ENCODE measurements around the gene FAAP20.
"Not testable (repeated sequence)": the region's sequence is repeated elsewhere in the genome, so short reads cannot be mapped to it uniquely, and the experiment has no call there.

FAAP20 gene

DNA sequence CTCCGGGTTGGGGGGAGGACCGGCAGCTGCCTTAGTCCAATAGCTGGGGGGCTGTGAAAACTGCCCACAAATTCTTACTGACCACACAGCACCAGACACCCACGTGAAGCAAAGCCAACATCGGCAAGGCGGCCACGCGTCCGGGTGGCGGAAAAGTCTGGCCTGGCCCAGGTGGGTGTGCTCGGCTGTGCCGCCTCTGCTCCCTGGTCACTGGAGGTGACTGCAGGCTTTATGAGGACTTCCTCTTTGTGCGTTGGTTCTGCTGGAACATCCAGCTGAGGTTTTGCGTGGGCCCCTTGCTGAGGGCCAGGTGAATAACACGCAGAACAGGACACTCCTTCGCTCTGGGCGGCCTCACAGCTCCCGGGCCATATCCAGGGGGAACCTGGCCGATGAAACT lies 35.4 kb downstream of the FAAP20 start:
- no peak for DNase-seq (ENCODE audit: low spot score)

DNA sequence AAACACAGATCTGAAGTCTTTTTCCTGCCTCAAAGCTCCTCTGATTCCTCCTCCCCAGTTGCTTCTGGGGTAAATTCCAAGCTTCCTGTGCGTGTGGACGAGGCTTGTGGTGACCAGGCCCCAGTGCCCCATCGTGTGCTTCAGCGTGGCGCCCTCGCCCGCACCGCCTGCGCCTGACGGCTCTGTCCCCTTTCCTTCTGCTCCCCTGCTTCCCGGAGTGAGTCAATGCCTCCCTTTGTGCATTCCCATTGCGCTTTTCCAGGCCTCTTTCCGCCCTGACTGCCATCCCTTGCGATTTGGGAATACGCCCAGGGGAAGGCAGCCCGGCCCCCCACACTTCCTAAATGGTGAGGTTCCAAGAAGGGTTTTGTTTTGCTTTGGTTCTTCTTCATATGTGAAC lies 36.3 kb downstream of the FAAP20 start:
- DNase-seq (ENCODE audit: low spot score): no peak

DNA sequence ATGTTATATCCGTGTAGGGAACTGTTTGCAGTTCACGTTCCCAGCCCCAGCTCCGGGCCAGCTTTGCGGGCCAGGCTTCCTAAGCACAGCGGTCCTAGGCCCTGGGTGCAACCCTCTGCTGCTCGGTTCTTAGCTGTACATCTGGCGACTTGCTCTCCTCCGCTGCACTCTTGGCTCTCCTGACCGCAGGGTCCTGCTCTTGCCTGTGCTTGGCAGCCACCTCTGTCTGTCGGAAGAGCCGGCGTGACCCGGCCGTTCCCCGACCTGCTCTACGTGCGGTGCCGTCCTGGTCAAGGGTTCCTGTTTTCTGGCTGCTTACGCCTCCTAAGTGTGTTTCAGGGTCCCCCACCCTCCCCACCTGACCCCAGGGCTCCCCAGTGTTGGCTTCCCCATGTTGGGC lies 36.7 kb downstream of the FAAP20 start:
- no peak for DNase-seq (ENCODE audit: low spot score)

DNA sequence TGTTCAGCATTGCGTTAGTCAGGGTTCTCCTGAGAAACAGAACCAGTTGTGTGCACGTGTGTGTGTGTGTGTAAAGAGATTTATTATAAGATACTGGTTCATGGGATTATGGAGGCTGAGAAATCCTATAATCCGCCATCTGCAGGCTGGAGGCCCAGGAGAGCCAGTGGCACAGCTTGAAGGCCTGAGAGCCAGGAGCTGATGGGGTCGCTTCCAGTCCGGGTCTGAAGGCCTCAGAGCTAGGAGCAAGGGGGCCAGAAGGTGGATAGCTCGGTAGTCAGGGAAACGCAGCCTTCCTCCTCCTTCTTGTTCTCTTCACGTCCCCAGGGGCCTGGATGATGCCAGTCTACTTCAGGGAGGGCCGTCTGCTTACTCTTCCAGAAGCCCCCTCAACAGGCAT lies 37.7 kb downstream of the FAAP20 start:
- no peak for DNase-seq (ENCODE audit: low spot score)

DNA sequence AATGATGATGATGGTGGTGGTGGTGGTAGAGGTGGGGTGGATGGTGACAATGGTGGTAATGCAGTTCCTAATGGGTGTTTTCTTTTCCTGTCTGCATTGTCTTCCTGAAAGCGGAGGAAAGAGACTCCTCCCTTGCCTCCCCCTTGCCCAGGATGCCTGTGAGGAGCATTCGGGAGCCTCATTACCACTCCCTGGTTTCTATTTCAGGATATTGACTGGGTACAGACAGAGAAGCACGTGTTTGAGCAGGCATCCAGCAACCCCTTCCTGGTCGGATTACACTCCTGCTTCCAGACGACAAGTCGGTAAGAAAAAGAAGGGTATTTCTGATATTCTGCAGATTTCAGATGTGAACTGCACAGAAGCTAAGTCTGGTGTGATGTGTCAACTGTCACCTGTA lies 38.8 kb downstream of the FAAP20 start:
- no peak for DNase-seq (ENCODE audit: low spot score)

DNA sequence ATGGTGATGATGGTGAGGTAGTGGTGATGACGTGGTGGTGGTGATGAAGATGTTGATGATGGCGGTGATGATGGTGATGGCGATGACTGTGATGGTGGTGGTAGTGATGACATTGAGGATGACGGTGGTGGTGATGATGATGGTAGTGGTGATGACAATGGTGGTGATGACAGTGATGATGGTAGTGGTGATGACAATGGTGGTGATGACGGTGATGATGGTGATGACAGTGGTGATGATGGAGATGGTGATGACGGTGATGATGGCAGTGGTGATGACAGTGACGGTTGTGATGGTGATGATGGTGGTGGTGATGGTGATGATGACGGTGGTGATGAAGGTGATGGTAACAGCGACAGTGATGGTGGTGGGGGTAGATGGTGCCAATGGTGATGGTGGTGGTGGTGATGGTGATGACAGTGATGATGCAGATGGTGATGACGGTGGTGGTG lies 39.4 kb downstream of the FAAP20 start:
- no peak for DNase-seq (ENCODE audit: low spot score)

DNA sequence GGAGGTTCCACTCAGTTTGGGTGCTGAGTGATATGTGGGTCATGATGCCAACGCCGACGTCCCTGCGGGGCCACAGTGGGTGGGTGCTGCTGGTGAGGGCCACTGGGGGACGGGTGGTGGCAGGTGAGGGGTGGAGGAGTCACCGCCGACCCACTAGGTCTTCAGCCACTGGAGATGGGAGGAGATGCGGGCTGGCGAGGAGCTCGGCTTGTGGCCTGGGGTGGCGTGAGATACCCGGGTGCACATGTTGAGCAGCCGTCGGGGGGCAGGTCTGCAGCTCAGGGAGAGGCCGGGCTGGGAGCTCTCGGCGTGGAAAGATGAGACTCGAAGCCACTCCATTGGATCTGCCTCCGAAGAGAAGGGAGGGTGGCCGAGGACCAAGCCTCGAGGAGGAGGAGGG lies 40.5 kb downstream of the FAAP20 start:
- DNase-seq (ENCODE audit: low spot score): no peak

DNA sequence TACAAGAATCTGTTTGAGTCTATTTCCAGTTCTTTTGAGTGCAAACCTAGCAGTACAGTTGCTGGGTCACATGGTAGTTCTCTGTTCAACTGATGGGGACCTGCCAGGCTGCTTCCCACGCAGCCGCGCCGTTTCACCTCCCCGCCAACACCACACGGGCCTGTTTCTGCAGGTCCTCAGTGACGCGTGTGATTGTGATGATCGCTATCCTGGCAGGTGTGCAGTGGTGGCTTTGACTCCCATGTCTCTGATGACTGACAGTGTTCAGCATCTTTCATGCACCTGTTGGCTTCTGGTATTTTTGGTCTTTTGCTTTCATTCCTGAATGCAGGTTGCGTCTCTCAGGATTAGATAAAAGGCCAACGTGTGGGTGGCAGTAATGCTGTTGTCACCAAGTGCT lies 41.6 kb downstream of the FAAP20 start:
- DNase-seq (ENCODE audit: low spot score): no peak

DNA sequence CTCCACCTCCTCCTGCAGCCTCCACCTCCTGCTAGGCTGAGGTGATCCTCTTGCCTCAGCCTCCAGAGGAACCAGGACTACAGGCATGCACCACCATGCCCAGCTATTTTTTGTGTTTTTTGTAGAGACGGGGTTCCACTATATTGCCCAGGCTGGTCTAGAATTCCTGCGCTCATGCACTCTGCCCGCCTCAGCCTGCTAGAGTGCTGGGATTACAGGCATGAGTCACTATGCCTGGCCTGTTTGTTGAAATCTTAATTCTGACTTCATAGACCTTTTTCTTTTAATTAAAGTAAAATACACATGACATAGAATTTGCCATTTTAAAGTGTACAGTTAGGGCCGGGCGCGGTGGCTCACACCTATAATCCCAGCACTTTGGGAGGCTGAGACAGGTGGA lies 42.7 kb downstream of the FAAP20 start:
- DNase-seq (ENCODE audit: low spot score): no peak

DNA sequence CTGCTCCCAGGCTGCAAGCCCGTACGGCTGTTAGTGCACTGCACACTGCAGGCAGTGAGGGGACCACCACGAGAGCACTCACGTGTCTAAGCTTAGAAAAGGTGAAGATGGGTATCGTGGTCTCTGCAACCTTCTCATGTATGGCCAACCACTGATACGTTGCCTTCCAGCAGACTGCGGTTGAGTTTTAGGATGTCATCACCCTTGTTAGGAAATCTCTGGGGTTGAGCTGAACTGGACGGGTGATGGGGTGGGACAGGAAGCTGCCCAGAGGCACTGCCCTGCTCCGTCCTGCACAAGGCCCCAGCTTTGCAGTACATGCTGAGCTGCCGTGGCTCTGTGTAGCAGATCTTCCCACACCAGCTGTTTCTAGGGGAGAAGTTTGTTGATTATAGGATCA lies 43.3 kb downstream of the FAAP20 start:
- DNase-seq (ENCODE audit: low spot score): no peak

DNA sequence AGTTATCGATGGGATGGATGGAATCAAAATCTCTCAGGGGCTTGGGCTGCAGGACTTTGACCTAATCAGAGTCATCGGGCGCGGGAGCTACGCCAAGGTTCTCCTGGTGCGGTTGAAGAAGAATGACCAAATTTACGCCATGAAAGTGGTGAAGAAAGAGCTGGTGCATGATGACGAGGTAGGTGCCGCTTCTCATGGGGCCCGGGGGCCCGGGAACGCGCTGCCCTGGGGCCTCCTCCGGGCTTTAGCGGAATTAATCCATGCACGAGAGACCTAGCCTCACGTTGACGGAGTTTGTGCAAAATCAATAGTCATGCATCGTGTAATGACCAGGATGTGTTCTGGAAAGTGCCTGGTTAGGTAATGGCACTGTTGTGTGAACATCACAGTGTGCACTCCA lies 43.8 kb downstream of the FAAP20 start:
- no peak for DNase-seq (ENCODE audit: low spot score)

DNA sequence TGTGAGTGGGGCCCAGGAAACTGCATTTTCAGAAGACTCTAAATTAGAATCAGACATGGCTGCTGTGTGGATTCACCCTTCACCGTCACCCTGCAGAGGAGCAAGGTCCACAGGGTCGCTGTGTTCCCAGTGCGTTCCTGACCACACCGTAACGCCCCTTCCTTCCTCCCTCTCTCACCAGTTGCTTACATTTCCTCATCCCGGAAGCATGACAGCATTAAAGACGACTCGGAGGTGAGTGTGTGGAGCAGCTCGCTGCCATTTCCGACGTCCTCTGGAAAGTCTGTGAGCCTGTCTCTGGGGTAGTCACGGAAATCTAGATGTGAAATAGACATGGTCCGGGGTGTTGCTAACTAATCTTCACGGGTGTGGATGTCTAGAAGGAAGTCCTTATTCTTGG lies 45.9 kb downstream of the FAAP20 start:
- no peak for DNase-seq (ENCODE audit: low spot score)

DNA sequence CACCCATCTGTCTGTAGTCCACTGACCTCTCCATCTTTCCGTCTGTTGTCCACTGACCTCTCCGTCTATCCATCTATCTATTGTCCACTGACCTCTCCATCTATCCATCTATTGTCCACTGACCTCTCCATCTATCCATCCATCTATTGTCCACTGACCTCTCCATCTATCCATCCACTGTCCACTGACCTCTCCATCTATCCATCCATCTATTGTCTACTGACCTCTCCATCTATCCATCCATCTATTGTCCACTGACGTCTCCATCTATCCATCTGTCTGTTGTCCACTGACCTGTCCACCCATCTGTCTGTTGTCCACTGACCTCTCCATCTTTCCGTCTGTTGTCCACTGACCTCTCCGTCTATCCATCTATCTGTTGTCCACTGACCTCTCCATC lies 46.7 kb downstream of the FAAP20 start:
- DNase-seq (ENCODE audit: low spot score): not testable (repeated sequence)

DNA sequence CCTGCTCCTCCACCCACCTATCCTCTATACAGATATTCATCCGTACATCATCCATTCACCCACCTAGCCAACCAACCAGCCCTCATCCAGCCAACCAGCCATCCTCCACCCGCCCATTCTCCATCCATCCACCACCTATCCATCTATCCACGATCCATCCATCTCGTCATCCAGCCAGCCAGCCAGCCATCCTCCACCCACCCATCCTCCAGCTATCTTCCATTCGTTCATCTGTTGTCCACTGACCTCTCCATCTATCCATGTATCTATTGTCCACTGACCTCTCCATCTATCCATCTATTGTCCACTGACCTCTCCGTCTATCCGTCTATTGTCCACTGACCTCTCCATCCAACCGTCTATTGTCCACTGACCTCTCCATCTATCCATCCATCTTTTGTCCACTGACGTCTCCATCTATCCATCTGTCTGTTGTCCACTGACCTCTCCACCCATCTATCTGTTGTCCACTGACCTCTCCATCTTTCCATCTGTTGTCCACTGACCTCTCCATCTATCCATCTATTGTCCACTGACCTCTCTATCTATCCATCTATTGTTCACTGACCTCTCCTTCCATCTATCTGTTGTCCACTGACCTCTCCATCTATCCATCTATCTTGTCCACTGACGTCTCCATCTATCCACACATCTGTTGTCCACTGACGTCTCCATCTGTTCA lies 47.6 kb downstream of the FAAP20 start:
- no peak for DNase-seq (ENCODE audit: low spot score)

DNA sequence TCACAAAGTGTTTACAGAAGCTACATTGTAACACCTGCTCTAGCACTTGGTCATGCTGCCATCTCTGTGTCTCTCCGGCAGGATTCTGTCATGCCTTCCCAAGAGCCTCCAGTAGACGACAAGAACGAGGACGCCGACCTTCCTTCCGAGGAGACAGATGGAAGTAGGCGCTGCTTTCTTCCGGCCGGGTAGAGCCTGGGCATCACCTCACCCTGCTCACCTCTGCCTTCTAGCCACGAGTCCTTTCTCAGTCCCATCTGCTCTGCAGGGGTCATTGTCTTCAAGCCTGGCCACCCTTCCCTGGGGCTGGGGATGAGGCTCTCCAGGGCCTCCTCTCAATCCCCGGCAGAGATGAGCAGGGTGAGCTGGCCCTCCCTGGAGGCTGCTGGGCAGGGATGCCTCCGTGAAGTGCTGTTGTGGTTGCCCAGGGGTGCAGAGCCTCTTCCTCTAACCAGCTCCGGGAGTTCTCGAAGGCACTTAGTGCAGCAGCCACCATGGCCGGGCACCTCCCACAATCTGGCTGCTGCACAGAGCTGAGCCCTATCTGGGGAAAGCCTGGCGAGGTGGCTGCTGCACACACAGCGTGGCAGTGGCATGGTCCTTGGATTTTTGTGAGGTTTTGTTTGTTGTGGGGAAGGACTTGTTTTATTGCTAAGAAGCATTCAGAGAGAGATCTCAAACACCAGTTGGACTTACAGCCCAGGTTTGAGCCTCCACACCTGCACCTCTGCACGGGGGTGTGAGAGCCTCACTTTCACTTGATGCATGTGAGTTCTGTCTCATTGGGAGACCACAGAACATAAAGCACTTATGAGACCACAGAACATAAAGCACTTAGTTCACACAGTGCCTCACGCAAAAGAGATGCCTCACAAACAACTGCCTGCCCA lies 48.4 kb downstream of the FAAP20 start:
- DNase-seq (ENCODE audit: low spot score): no peak

DNA sequence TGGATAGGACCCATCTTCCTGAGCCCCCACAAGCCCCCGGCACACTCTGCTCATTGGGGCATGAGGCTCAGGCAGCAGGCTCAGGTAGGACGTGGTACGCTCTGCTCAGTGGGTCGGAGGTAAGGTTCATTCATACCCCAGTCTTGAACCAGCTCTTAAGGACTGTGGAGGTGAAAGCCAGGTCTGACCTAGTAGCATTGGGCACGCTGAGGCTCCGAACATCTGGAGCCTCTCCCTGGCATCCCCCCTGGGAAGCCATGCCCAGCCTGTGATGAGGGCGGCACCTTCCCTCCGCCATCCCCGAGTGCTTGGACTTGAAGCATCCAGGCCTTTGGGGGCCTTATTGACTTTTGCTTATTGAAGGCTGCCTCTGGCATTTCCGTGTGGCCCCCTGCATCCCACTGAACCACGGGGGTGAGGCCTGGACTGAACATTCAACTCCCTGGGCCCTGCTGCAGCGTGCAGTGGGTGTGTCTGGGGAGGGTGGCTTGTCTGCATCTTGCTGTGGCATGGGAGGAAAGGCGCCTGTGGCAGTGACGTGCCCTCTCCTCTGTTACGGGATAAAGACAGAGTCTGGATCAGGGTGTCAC lies 50.0 kb downstream of the FAAP20 start:
- DNase-seq (ENCODE audit: low spot score): no peak

DNA sequence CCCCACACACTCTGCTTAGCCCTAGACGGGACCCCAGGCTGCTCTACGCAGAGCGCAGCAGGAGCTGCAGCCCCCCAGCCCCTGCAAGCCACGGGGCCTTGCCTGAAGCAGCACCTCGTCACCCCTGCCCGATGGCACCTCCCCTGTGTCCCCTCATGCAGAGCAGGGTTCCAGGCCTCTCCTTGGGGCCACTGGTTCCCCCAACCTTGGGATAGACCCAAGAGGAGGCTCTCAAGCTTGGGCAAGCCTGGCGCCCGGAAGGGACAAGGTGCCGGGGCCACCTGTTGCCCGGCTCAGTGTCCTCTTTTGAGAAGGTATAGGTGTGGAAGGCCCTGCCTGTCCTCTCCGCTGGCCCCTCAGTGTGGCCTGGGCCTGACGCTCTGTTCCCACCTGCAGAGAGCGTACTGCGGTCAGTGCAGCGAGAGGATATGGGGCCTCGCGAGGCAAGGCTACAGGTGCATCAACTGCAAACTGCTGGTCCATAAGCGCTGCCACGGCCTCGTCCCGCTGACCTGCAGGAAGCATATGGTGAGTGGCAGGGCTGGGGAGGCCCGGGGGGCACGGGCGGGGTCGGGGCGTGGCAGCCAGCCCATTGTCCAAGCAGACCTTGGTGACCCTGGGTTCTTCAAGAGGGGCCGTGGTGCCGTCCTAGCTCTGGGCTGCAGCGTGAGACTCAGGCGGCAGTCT lies 50.6 kb downstream of the FAAP20 start:
- no peak for DNase-seq (ENCODE audit: low spot score)

DNA sequence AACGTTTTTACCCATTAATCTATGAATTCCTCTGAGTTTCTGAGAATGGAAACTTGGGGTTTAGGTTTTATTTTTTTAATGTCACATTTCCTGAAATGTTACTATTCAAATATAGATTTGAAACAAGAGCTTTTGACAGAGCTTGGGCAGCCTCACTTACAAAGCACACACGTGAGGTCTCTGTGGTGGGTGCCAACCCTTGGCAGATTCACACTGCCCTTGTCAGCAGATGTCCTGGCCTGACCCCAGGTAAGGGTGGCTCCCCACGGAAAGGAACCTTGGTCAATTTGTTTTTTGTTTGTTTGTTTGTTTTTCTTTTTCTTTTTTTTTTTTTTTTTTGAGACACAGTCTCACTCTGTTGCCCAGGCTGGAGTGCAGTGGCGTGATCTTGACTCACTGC lies 53.5 kb downstream of the FAAP20 start:
- DNase-seq (ENCODE audit: low spot score): no peak
